GM23338 (cell line): Measurements from ENCODE around the gene GTF2H4.

ENCODE experiments used
- CTCF ChIP-seq, 2 experiments: fragments of 200-600 bp in 1 of 2; sonication (generic) in 1 of 2; conservative IDR thresholded peaks; 2 replicates each; pipeline versions ENCODE4 v1.5.1 to v1.6.1; 2016 to 2017; ENCODE audit warnings: antibody characterized with exemption in 2 of 2, low read depth in 2 of 2, mild to moderate bottlenecking in 2 of 2, moderate library complexity in 1 of 2
- ETS1 ChIP-seq: IDR thresholded peaks from 2 replicates; pipeline ENCODE4 v1.6.1; 2016; ENCODE audit warnings: antibody characterized with exemption
- EZH2 ChIP-seq: fragments of 200-600 bp; sonication (generic); IDR thresholded peaks from one replicate; pipeline ENCODE4 v1.8.0; 2017; ENCODE audit warnings: antibody characterized with exemption, mild to moderate bottlenecking, low read depth; ENCODE audit not compliant: unreplicated experiment
- REST ChIP-seq: IDR thresholded peaks from one replicate; pipeline ENCODE4 v1.6.1; 2018; ENCODE audit warnings: antibody characterized with exemption; ENCODE audit not compliant: unreplicated experiment

GRCh38 chr6:30870546-30870945, 37.5 kb upstream of the GTF2H4 start:
- TF ChIP-seq REST (no peak), EZH2 (no peak), ETS1 (no peak), CTCF (conservative IDR thresholded peaks at IDR 0.05; ENCODE audit: low read depth in 2 of 2) (no peak)
